H1 (cell line): ENCODE results near the gene ADCY3. TPM values are rescaled to one million over a fixed set of nuclear protein-coding genes. Genes with fewer than 3 reads are reported as not detected.

Experiments used
- CTCF ChIA-PET: fragments of 300-600 bp; sonication (Branson Sonifier 250); formaldehyde crosslinking; loops from one replicate; lab custom pipeline; 2021; ENCODE audit not compliant: partially characterized antibody; lab: Charles Lee
- POLR2A ChIA-PET: fragments of 300-600 bp; sonication (Branson Sonifier 250); formaldehyde crosslinking; loops from one replicate; lab custom pipeline; 2021; ENCODE audit warnings: inconsistent platforms; ENCODE audit not compliant: partially characterized antibody; lab: Charles Lee
- DNase-seq, 2 experiments: peaks; one replicate each; pipeline versions ENCODE4 v3.0.0 to v3.0.0-alpha.2; 2010 to 2022; ENCODE audit warnings: low spot score in 2 of 2, low read depth in 1 of 2, mixed read lengths in 1 of 2
- FAIRE-seq: peaks from 2 replicates; lab custom pipeline; 2011; peaks lifted over from hg19 to GRCh38; lab: Jason Lieb, UNC
- H2AFZ ChIP-seq: 2 replicates; pipeline ENCODE4 v1.8.1; 2012; ENCODE audit warnings: low read length, inconsistent platforms
- H2AK5ac ChIP-seq: 2 replicates; pipeline ENCODE4 v1.6.1; 2013; ENCODE audit warnings: low read depth, low read length
- H2BK120ac ChIP-seq: replicated peaks from 2 replicates; pipeline ENCODE3; 2013; ENCODE audit warnings: low read depth, low read length, inconsistent platforms
- H2BK12ac ChIP-seq: 2 replicates; pipeline ENCODE4 v1.6.1; 2013; ENCODE audit warnings: low read depth, low read length
- H2BK15ac ChIP-seq: 2 replicates; pipeline ENCODE4 v1.6.1; 2013; ENCODE audit warnings: low read length
- H2BK20ac ChIP-seq: 2 replicates; pipeline ENCODE4 v1.6.1; 2013; ENCODE audit warnings: low read length
- H2BK5ac ChIP-seq: 2 replicates; pipeline ENCODE4 v1.6.1; 2013; ENCODE audit warnings: low read depth, low read length
- H3K14ac ChIP-seq: 2 replicates; pipeline ENCODE4 v1.6.1; 2013; ENCODE audit warnings: inconsistent platforms; ENCODE audit not compliant: insufficient read length
- H3K18ac ChIP-seq: 2 replicates; pipeline ENCODE4 v1.6.1; 2013; ENCODE audit warnings: low read length; ENCODE audit errors: extremely low read depth
- H3K23ac ChIP-seq: 2 replicates; pipeline ENCODE4 v1.6.1; 2013; ENCODE audit warnings: inconsistent platforms; ENCODE audit not compliant: insufficient read length
- H3K23me2 ChIP-seq: 2 replicates; pipeline ENCODE4 v1.6.1; 2013; ENCODE audit warnings: low read depth, low read length
- H3K27ac ChIP-seq: 2 replicates; pipeline ENCODE4 v1.6.1; 2011; ENCODE audit warnings: low read depth, low read length, inconsistent platforms
- H3K27me3 ChIP-seq, 4 experiments: replicated peaks in 1 of 4; 1 replicate in 1 of 4; 2 replicates in 3 of 4; pipeline versions ENCODE4 v1.6.1 to v1.8.1; 2011 to 2013; ENCODE audit warnings: low read length in 3 of 4, mild to moderate bottlenecking in 3 of 4, inconsistent platforms in 2 of 4, mixed read lengths in 2 of 4, moderate library complexity in 1 of 4; ENCODE audit not compliant: control insufficient read depth in 3 of 4, insufficient read depth in 3 of 4; ENCODE audit errors: extremely low read depth in 1 of 4
- H3K36me3 ChIP-seq, 4 experiments: 2 replicates each; pipeline versions ENCODE4 v1.6.1 to v1.8.1; 2011 to 2013; ENCODE audit warnings: mild to moderate bottlenecking in 4 of 4, low read length in 3 of 4, moderate library complexity in 2 of 4, control low read depth in 1 of 4, inconsistent platforms in 1 of 4; ENCODE audit not compliant: insufficient read depth in 4 of 4, control insufficient read depth in 2 of 4
- H3K4ac ChIP-seq: replicated peaks from 2 replicates; pipeline ENCODE3; 2013; ENCODE audit warnings: low read length, low read depth, mixed read lengths, inconsistent platforms; ENCODE audit not compliant: insufficient read length
- H3K4me1 ChIP-seq, 4 experiments: replicated peaks in 1 of 4; 1 replicate in 1 of 4; 2 replicates in 3 of 4; pipeline versions ENCODE4 v1.6.1 to v1.8.1; 2011 to 2013; ENCODE audit warnings: low read length in 3 of 4, inconsistent platforms in 2 of 4, mixed read lengths in 1 of 4; ENCODE audit not compliant: insufficient read depth in 4 of 4, control insufficient read depth in 3 of 4
- H3K4me2 ChIP-seq, 2 experiments: 2 replicates each; pipeline versions ENCODE4 v1.6.1 to v1.8.1; 2011 to 2013; ENCODE audit warnings: low read depth in 2 of 2, low read length in 2 of 2, control low read depth in 1 of 2, inconsistent platforms in 1 of 2, mild to moderate bottlenecking in 1 of 2; ENCODE audit not compliant: insufficient read depth in 1 of 2
- H3K4me3 ChIP-seq, 4 experiments: fragments of 200-600, 300-600 bp in 1 of 4; sonication (generic), shearing (Covaris generic), sonication (Bioruptor Twin) in 1 of 4; 2 replicates each; pipeline versions ENCODE4 v1.5.1 to v1.8.1; 2011 to 2016; ENCODE audit warnings: low read length in 4 of 4, low read depth in 3 of 4, control low read depth in 2 of 4, inconsistent platforms in 2 of 4, mild to moderate bottlenecking in 2 of 4, mixed read lengths in 1 of 4, moderate library complexity in 1 of 4; ENCODE audit not compliant: insufficient read depth in 2 of 4; ENCODE audit errors: extremely low read depth in 1 of 4
- H3K56ac ChIP-seq: replicated peaks from 2 replicates; pipeline ENCODE3; 2013; ENCODE audit warnings: low read depth, mild to moderate bottlenecking, mixed read lengths, low read length, inconsistent platforms; ENCODE audit not compliant: insufficient read length
- H3K79me1 ChIP-seq: 2 replicates; pipeline ENCODE4 v1.6.1; 2013; ENCODE audit warnings: low read depth, low read length, control low read depth
- H3K79me2 ChIP-seq, 2 experiments: 2 replicates each; pipeline versions ENCODE4 v1.6.1 to v1.8.1; 2012 to 2013; ENCODE audit warnings: low read length in 2 of 2, mild to moderate bottlenecking in 2 of 2, inconsistent platforms in 1 of 2; ENCODE audit not compliant: insufficient read depth in 2 of 2, control insufficient read depth in 1 of 2
- H3K9ac ChIP-seq, 4 experiments: replicated peaks in 1 of 4; 1 replicate in 1 of 4; 2 replicates in 3 of 4; pipeline versions ENCODE4 v1.6.1 to v1.8.1; 2011 to 2013; ENCODE audit warnings: low read depth in 3 of 4, low read length in 3 of 4, control low read depth in 2 of 4, mild to moderate bottlenecking in 2 of 4, moderate library complexity in 2 of 4, inconsistent platforms in 1 of 4; ENCODE audit errors: extremely low read depth in 1 of 4
- H3K9me3 ChIP-seq, 2 experiments: 2 replicates each; pipeline versions ENCODE4 v1.6.1 to v1.8.1; 2012 to 2013; ENCODE audit warnings: mild to moderate bottlenecking in 2 of 2, moderate library complexity in 2 of 2, control low read depth in 1 of 2, inconsistent platforms in 1 of 2, low read depth in 1 of 2, low read length in 1 of 2, mixed read lengths in 1 of 2; ENCODE audit not compliant: insufficient read depth in 2 of 2
- H4K20me1 ChIP-seq, 2 experiments: replicated peaks in 1 of 2; 2 replicates each; pipeline versions ENCODE3 to v1.8.1; 2011 to 2013; ENCODE audit warnings: inconsistent platforms in 2 of 2, low read length in 2 of 2, mild to moderate bottlenecking in 1 of 2; ENCODE audit not compliant: insufficient read depth in 2 of 2, control insufficient read depth in 1 of 2
- H4K5ac ChIP-seq: 2 replicates; pipeline ENCODE4 v1.6.1; 2013; ENCODE audit warnings: low read length, low read depth, mixed read lengths, inconsistent platforms; ENCODE audit not compliant: insufficient read length
- H4K8ac ChIP-seq: 2 replicates; pipeline ENCODE4 v1.8.0; 2013; ENCODE audit warnings: mild to moderate bottlenecking, moderate library complexity, low read length, inconsistent platforms; ENCODE audit not compliant: insufficient read depth; ENCODE audit errors: extremely low read depth
- H4K91ac ChIP-seq: replicated peaks from 2 replicates; pipeline ENCODE3; 2013; ENCODE audit warnings: low read length, mixed read lengths, inconsistent platforms; ENCODE audit not compliant: insufficient read length
- CHD2 ChIP-seq: IDR thresholded peaks from 2 replicates; pipeline ENCODE4 v1.6.1; 2012; ENCODE audit warnings: low read length, improper control_type of control experiment
- SIN3A ChIP-seq, 2 experiments: IDR thresholded peaks in 1 of 2; conservative IDR thresholded peaks in 1 of 2; 2 replicates each; pipeline ENCODE4 v1.6.1; 2011 to 2012; ENCODE audit warnings: low read length in 2 of 2, improper control_type of control experiment in 1 of 2, low read depth in 1 of 2, mild to moderate bottlenecking in 1 of 2
- TEAD4 ChIP-seq: IDR thresholded peaks from 2 replicates; pipeline ENCODE4 v1.6.1; 2012; ENCODE audit warnings: low read depth, low read length, inconsistent platforms, mixed read lengths
- WGBS, 2 experiments: shearing (Covaris generic) in 1 of 2; methylation state at CpG; one replicate each; pipeline versions ENCODE4 v1.1.6 to v1.1.7; 2013 to 2015; ENCODE audit warnings: low lambda C conversion rate in 2 of 2, mixed read lengths in 2 of 2, inconsistent platforms in 1 of 2, low coverage in 1 of 2, missing lambda C conversion rate in 1 of 2; ENCODE audit not compliant: insufficient replicate concordance in 2 of 2, insufficient coverage in 1 of 2, insufficient read length in 1 of 2; ENCODE audit errors: extremely low coverage in 1 of 2, missing lambda C conversion rate in 1 of 2; 5-methylcytosine and 5-hydroxymethylcytosine counted together
- polyA plus RNA-seq, 7 experiments: library from polyadenylated mRNA; depleted of rRNA in 3 of 7; stranded (reverse) in 5 of 7; unstranded in 2 of 7; fragments of >200 nt in 5 of 7; fragments of 200-250 nt in 2 of 7; gene quantifications; 1 replicate in 5 of 7; 2 replicates in 1 of 7; 4 replicates in 1 of 7; pipeline versions ENCODE4 v1.2.1 to v1.2.3, GENCODE V29; 2011 to 2013; ENCODE audit warnings: missing spikeins in 2 of 7, mixed read lengths in 2 of 7
- total RNA-seq: library from RNA; stranded (reverse); fragmentation: NEBNext Ultra II Directional; extraction: Animal tissue kit (Norgen Biotek cat#: 25700); gene quantifications from 2 replicates; pipeline ENCODE4 v1.2.1, GENCODE V29; 2021

ADCY3 gene
- total and polyA plus RNA-seq, 2 of the 8 experiments (the other 6 are each of a cell fraction or from before 2014, with no cell fraction given), result 45.1 to 52.9 TPM

DNA sequence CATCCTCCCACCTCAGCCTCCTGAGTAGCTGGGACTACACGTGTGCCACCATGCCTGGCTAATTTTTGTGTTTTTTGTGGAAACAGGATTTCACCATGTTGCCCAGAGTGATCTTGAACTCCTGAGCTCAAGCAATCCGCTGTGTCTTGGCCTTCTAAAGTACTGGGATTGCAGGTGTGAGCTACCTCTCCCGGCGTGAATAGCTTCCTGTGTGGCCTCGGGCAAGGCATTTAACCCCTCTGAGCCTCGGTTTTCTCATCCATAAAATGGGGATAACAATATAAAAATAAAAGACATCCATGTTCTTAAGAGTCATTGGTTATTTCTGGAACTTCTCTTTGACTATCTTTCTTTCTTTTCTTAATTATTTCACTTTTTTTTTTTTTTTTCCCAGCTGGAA lies 19.3 kb upstream of the ADCY3 start:
- no peak overlapping the region for H4K5ac ChIP-seq
- no peak overlapping the region for H3K9ac ChIP-seq
- no peak overlapping the region for H3K56ac ChIP-seq
- CTCF ChIA-PET, result interaction anchor here (1.4 to 1.6 kb wide), 2 partner anchors 9 to 257 kb away, joined by 3 to 4 read pairs; no protein-coding TSS in a partner anchor
- H3K23me2 ChIP-seq, result no peaks in the 10 kb centered on the region
- H2AK5ac ChIP-seq, result no peak overlapping the region
- no peak overlapping the region for H2AFZ ChIP-seq
- WGBS, 2 experiments, result 90% methylated on average over 6 of the region's 6 CpGs; no CpG with 5 or more reads in 1 of the 2 experiments
- H3K79me1 ChIP-seq, result no peaks in the 10 kb centered on the region
- no peaks in the 10 kb centered on the region for H3K9me3 ChIP-seq
- H2BK12ac ChIP-seq, result no peak overlapping the region
- no peak overlapping the region for H3K18ac ChIP-seq
- H4K91ac ChIP-seq, result no peak overlapping the region
- POLR2A ChIA-PET, result interaction anchor here (1.7 kb wide), 1 partner anchor 9 kb away, joined by 3 read pairs; no protein-coding TSS in a partner anchor
- H3K4me3 ChIP-seq, result no peak overlapping the region
- H3K4me1 ChIP-seq, result no peaks in the 10 kb centered on the region
- H3K27me3 ChIP-seq, result no peaks in the 10 kb centered on the region; a peak in 1 of 7 replicates
- no peak overlapping the region for H3K4ac ChIP-seq
- H4K8ac ChIP-seq, result no peak overlapping the region
- H3K27ac ChIP-seq, result no peak overlapping the region
- no peak overlapping the region for H3K14ac ChIP-seq
- no peak for DNase-seq
- H3K4me2 ChIP-seq, result no peak overlapping the region
- H2BK15ac ChIP-seq, result no peak overlapping the region
- TF ChIP-seq CHD2 (no peak), SIN3A (conservative IDR thresholded peaks at IDR 0.05 in 1 of 2, IDR thresholded peaks at IDR 0.05 in 1 of 2; ENCODE audit: low read depth in 1 of 2, low read length in 2 of 2) (no peak), TEAD4 (no peak)
- H3K36me3 ChIP-seq, result no peaks in the 10 kb centered on the region
- H4K20me1 ChIP-seq, result no peaks in the 10 kb centered on the region
- H3K23ac ChIP-seq, result no peak overlapping the region
- no peak for FAIRE-seq
- H2BK120ac ChIP-seq, result no peak overlapping the region
- no peaks in the 10 kb centered on the region for H3K79me2 ChIP-seq
- no peak overlapping the region for H2BK5ac ChIP-seq
- no peak overlapping the region for H2BK20ac ChIP-seq
